DND-41 (cell line): Measurements from ENCODE around the gene ARSG.

Source experiments
- ATAC-seq: fragments of 200-7000 bp; cut with Tn5 transposase; 3 replicates; pipeline ENCODE4 v1.9.1; 2021; ENCODE audit warnings: low read depth; ENCODE audit not compliant: insufficient read depth
- DNase-seq: peaks from one replicate; pipeline ENCODE4 v3.0.0-alpha.2; 2020
- H2AFZ ChIP-seq: 2 replicates; pipeline ENCODE4 v1.6.0; 2012; ENCODE audit warnings: low read depth, low read length
- H3K27ac ChIP-seq: 2 replicates; pipeline ENCODE4 v1.5.1; 2012; ENCODE audit warnings: low read length, inconsistent platforms
- H3K27me3 ChIP-seq: fragments of 200-600 bp; sonication (generic); 2 replicates; pipeline ENCODE4 v1.6.0; 2012; ENCODE audit warnings: low read length, mild to moderate bottlenecking, inconsistent platforms; ENCODE audit not compliant: insufficient read depth, poor library complexity
- H3K36me3 ChIP-seq: 2 replicates; pipeline ENCODE4 v1.5.1; 2012; ENCODE audit warnings: low read length, inconsistent platforms; ENCODE audit not compliant: insufficient read depth
- H3K4me1 ChIP-seq: 2 replicates; pipeline ENCODE4 v1.5.1; 2012; ENCODE audit warnings: mild to moderate bottlenecking, low read length; ENCODE audit not compliant: insufficient read depth
- H3K4me2 ChIP-seq: 2 replicates; pipeline ENCODE4 v1.6.0; 2012; ENCODE audit warnings: mild to moderate bottlenecking, moderate library complexity, low read length, inconsistent platforms; ENCODE audit not compliant: insufficient read depth
- H3K4me3 ChIP-seq, 2 experiments: fragments of 200-600 bp in 1 of 2; shearing (Covaris generic) in 1 of 2; 2 replicates each; pipeline ENCODE4 v1.5.1; 2012 to 2016; ENCODE audit warnings: inconsistent platforms in 2 of 2, low read length in 2 of 2, mild to moderate bottlenecking in 2 of 2, low read depth in 1 of 2, moderate library complexity in 1 of 2
- H3K79me2 ChIP-seq: 2 replicates; pipeline ENCODE4 v1.6.0; 2012; ENCODE audit warnings: low read length, inconsistent platforms; ENCODE audit not compliant: insufficient read depth
- H3K9ac ChIP-seq: 2 replicates; pipeline ENCODE4 v1.6.0; 2012; ENCODE audit warnings: low read depth, mild to moderate bottlenecking, inconsistent platforms, low read length, moderate library complexity
- H3K9me3 ChIP-seq: 2 replicates; pipeline ENCODE4 v1.5.1; 2012; ENCODE audit warnings: low read length, moderate library complexity, mild to moderate bottlenecking, inconsistent platforms; ENCODE audit not compliant: insufficient read depth, severe bottlenecking
- H4K20me1 ChIP-seq: 2 replicates; pipeline ENCODE4 v1.6.0; 2012; ENCODE audit warnings: low read length; ENCODE audit not compliant: insufficient read depth
- EZH2 ChIP-seq: IDR thresholded peaks from 3 replicates; pipeline ENCODE4 v1.6.1; 2012; ENCODE audit warnings: borderline replicate concordance, low read depth, mild to moderate bottlenecking, moderate library complexity, low read length, inconsistent platforms; ENCODE audit not compliant: severe bottlenecking
- TF ChIP-seq, protein P1 (sequence below): IDR thresholded peaks from 2 replicates; pipeline ENCODE4 v1.5.1; 2012; ENCODE audit warnings: borderline replicate concordance, low read length, moderate library complexity, mild to moderate bottlenecking; ENCODE audit not compliant: poor library complexity, severe bottlenecking; ENCODE audit errors: extremely low read depth

The ARSG gene

DNA sequence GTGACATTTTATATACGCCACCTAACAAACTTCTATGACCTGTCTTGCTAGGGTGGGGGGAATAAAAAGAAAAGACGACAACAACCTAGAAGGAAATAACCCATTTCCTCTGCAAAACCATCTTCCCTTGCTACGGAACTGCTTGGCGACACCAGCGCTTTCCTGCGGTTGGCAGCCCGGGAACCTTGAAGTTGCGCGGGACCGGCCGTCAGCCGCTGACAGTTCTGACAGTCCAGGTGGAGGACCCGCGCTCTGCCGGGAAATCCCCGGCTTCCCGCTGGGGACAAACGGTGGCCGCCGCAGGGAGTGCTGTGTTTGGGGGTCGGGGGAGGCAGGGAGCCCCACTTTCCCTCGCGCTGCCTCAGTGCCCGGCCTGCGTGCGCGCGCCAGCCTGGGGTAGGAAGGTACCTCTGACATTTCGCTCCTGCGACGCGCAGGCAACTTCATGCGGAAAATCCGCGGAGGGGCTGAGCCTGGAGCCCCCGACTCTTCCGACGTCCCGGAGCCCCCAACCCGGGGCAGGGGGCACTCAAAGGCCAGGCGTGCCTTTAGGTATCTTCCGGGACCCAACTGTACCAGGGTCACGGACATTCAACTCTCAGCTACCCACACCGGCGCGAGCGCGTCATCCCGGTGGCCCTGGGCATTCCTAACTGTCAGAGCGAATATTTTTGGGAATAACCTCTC, 884 bp upstream of the ARSG start:
- DNase-seq (peak; percentile 87), ATAC-seq (peak; percentile 37)
- H3K36me3 ChIP-seq: no peaks in the 10 kb centered on the region
- H4K20me1 ChIP-seq: no peaks in the 10 kb centered on the region
- peak overlapping the region; percentile 66 for H2AFZ ChIP-seq
- H3K9ac ChIP-seq: peak overlapping the region; percentile 89
- TF ChIP-seq, protein P1, sequence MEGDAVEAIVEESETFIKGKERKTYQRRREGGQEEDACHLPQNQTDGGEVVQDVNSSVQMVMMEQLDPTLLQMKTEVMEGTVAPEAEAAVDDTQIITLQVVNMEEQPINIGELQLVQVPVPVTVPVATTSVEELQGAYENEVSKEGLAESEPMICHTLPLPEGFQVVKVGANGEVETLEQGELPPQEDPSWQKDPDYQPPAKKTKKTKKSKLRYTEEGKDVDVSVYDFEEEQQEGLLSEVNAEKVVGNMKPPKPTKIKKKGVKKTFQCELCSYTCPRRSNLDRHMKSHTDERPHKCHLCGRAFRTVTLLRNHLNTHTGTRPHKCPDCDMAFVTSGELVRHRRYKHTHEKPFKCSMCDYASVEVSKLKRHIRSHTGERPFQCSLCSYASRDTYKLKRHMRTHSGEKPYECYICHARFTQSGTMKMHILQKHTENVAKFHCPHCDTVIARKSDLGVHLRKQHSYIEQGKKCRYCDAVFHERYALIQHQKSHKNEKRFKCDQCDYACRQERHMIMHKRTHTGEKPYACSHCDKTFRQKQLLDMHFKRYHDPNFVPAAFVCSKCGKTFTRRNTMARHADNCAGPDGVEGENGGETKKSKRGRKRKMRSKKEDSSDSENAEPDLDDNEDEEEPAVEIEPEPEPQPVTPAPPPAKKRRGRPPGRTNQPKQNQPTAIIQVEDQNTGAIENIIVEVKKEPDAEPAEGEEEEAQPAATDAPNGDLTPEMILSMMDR: no peak
- no peak for TF ChIP-seq EZH2
- H3K4me1 ChIP-seq: peaks cover 56% of the 10 kb centered on the region
- peak overlapping the region; percentile 81 for H3K4me2 ChIP-seq
- peak overlapping the region; percentile 49 to 67 for H3K4me3 ChIP-seq
- H3K27ac ChIP-seq: peak overlapping the region; percentile 93
- H3K9me3 ChIP-seq: no peaks in the 10 kb centered on the region
- peaks cover 50% of the 10 kb centered on the region for H3K79me2 ChIP-seq
- no peaks in the 10 kb centered on the region for H3K27me3 ChIP-seq

DNA sequence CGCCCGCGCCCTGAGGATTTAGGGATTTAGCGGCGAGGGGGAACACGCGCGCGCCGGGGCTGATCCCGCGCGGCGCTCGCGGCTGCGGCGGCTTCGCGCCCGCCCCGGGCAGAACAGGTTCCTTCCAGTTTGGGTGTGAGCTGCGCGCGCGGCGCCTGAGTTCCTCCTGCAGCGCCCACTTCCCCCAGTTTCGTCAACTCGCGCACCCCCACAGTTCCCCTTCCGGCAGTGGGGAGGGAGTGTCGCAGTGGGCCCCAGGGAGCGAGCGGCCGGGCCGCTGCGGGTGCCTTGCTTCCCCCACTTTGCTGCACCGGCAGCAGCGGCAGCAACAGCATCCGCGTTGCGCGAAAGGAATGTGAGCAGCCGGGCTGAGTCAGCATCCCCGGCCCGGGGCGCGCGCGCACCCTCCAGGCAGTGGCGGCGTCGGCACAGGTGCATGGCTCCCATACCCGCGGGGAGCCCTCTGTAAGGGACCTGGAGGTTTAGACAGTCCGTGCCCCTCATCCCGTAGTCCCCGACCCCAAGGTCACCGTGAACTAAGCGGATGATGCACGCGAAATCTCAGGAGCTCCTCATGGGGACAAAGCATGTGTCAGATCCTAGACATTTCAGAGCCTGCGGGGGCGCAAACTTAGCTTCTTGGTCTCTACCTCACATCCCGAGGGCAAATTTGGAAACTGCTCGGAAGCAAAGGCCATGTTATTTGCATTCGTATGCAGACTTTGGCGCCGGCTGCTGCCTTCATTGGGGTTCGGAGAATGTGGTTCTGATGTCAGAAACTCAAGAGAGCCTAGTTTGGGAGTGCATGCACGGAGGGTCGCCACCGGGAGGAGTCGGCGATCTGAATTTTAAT, 767 bp downstream of the ARSG start:
- Histone ChIP-seq H3K36me3 (no peaks in the 10 kb centered on the region), H3K79me2 (peaks cover 50% of the 10 kb centered on the region), H3K9ac (peak overlapping the region; percentile 89), H4K20me1 (no peaks in the 10 kb centered on the region), H3K4me2 (peak overlapping the region; percentile 81), H3K4me1 (peaks cover 70% of the 10 kb centered on the region), H3K27me3 (no peaks in the 10 kb centered on the region), H3K4me3 (peak overlapping the region; percentile 35 to 67; a peak in 3 of 4 replicates), H2AFZ (peak overlapping the region; percentile 83), H3K9me3 (no peaks in the 10 kb centered on the region), H3K27ac (peak overlapping the region; percentile 93)
- DNase-seq (peak; percentile 95), ATAC-seq (peak; percentile 63)
- TF ChIP-seq EZH2: no peak
- TF ChIP-seq, protein P1: peak; percentile 68

DNA sequence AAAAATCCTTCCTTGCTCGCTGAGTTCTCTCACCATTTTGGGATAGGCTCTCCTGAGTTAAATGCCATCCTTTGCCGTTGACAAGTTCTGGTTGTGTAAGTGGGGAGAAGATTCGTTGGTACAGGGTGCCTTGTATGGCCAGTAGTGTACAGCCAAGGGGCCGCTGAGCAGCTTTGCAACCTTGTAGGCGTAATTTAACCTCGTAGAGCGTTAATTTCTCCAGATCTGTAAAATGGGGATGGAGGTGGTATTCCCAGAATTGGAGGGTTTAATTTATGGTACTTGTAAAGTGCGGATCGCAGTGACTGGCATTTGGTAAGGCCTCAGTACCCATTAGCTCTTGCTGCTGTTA, 1.4 kb downstream of the ARSG start:
- ATAC-seq: no peak
- H3K79me2 ChIP-seq: peaks cover 46% of the 10 kb centered on the region
- peak overlapping the region; percentile 93 for H3K27ac ChIP-seq
- no peaks in the 10 kb centered on the region for H3K36me3 ChIP-seq
- H2AFZ ChIP-seq: peak overlapping the region; percentile 83
- peak overlapping the region; percentile 35 to 67; a peak in 3 of 4 replicates for H3K4me3 ChIP-seq
- no peak for DNase-seq
- H4K20me1 ChIP-seq: no peaks in the 10 kb centered on the region
- peaks cover 76% of the 10 kb centered on the region for H3K4me1 ChIP-seq
- peak overlapping the region; percentile 81 for H3K4me2 ChIP-seq
- H3K9ac ChIP-seq: peak overlapping the region; percentile 89
- H3K9me3 ChIP-seq: no peaks in the 10 kb centered on the region
- TF ChIP-seq, protein P1: no peak
- no peak for TF ChIP-seq EZH2
- H3K27me3 ChIP-seq: no peaks in the 10 kb centered on the region
